ENCODE data around the gene RALBP1.

DNA sequence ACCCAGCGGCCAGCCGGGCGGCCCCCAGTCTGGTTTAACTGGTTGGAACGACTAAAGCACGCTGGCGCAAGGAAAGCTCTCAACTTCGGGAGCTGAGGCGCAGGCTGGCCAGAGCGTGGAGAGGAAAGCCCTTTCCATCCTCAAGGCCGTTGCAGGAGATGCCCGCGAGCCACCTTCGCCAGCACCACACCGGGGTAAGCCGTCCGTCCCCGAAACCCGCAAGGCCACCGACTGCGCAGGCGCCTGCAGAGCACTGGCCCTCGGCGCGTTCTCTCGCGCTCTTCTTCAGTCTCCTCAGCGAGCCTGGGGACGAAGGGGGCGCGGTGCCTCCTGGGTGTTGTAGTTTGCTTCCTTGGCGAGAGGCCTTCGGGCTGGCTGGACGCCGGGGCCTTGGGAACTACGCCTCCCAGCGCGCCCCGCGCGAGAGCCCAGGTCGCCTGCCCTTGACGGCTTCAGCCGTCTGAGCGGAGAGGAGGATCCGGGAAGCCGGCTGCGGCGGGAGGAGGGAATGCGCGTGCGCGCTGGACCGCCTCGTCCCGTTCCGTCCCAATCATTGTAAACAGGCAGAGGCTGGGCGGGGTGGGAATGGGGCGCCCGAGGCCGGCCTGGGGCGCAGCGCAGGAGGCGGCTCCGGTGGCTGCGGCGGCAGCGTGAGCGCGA is at the start of gene RALBP1:
- TF ChIP-seq, protein P1, sequence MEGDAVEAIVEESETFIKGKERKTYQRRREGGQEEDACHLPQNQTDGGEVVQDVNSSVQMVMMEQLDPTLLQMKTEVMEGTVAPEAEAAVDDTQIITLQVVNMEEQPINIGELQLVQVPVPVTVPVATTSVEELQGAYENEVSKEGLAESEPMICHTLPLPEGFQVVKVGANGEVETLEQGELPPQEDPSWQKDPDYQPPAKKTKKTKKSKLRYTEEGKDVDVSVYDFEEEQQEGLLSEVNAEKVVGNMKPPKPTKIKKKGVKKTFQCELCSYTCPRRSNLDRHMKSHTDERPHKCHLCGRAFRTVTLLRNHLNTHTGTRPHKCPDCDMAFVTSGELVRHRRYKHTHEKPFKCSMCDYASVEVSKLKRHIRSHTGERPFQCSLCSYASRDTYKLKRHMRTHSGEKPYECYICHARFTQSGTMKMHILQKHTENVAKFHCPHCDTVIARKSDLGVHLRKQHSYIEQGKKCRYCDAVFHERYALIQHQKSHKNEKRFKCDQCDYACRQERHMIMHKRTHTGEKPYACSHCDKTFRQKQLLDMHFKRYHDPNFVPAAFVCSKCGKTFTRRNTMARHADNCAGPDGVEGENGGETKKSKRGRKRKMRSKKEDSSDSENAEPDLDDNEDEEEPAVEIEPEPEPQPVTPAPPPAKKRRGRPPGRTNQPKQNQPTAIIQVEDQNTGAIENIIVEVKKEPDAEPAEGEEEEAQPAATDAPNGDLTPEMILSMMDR (IDR thresholded peaks at IDR 0.05) = no peak
- peak in 1 of 2 donors; percentile 32 for TF ChIP-seq POLR2A (IDR thresholded peaks at IDR 0.05)
